ENCODE data around the gene STX8. TPM values are rescaled to one million over a fixed set of nuclear protein-coding genes. Genes with fewer than 3 reads are reported as not detected.

Gene STX8
- total RNA-seq, 1 experiment from 2014 or later, result 109 TPM

- no peaks in the 10 kb centered on the region for H3K9me3 ChIP-seq (replicated peaks)
- no peak overlapping the region for H3K4me3 ChIP-seq
- peaks cover 28% of the 10 kb centered on the region for H3K4me1 ChIP-seq (replicated peaks)
- H3K27ac ChIP-seq, result no peak overlapping the region
- DNase-seq (ENCODE audit: low read depth in 1 of 2, low spot score in 2 of 2), result no peak
- no peaks in the 10 kb centered on the region for H3K36me3 ChIP-seq
- H3K27me3 ChIP-seq (replicated peaks), result no peaks in the 10 kb centered on the region
These were observed 288.3 kb downstream of the STX8 start for GRCh38 chr17:9287306-9287705.

GRCh38 chr17:9286434-9286833, 289.2 kb downstream of the STX8 start:
- H3K4me3 ChIP-seq, result peak overlapping the region; percentile 9; the same call in 1 of the 2 replicates
- DNase-seq (ENCODE audit: low read depth in 1 of 2, low spot score in 2 of 2), result peak in 1 of 2 experiments; percentile 4
- no peak overlapping the region for H3K27ac ChIP-seq

GRCh38 chr17:9285602-9286427, 289.8 kb downstream of the STX8 start:
- DNase-seq (ENCODE audit: low read depth in 1 of 2, low spot score in 2 of 2), result peak in 1 of 2 experiments; percentile 33
- no peak overlapping the region for H3K27ac ChIP-seq
- peaks cover 28% of the 10 kb centered on the region for H3K4me1 ChIP-seq (replicated peaks)
- H3K27me3 ChIP-seq (replicated peaks), result no peaks in the 10 kb centered on the region
- H3K4me3 ChIP-seq, result peak overlapping the region; percentile 9; the same call in 1 of the 2 replicates
- H3K36me3 ChIP-seq, result no peaks in the 10 kb centered on the region
- no peaks in the 10 kb centered on the region for H3K9me3 ChIP-seq (replicated peaks)

More at GRCh38 chr17:9286434-9286833, 289.2 kb downstream of the STX8 start:
- peaks cover 28% of the 10 kb centered on the region for H3K4me1 ChIP-seq (replicated peaks)
- H3K36me3 ChIP-seq, result no peaks in the 10 kb centered on the region
- H3K9me3 ChIP-seq (replicated peaks), result no peaks in the 10 kb centered on the region
- no peaks in the 10 kb centered on the region for H3K27me3 ChIP-seq (replicated peaks)

GRCh38 chr17:9284884-9285283, 290.7 kb downstream of the STX8 start:
- H3K27ac ChIP-seq, result no peak overlapping the region
- no peaks in the 10 kb centered on the region for H3K9me3 ChIP-seq (replicated peaks)
- no peak overlapping the region for H3K4me3 ChIP-seq
- H3K27me3 ChIP-seq (replicated peaks), result no peaks in the 10 kb centered on the region
- no peak for DNase-seq (ENCODE audit: low read depth in 1 of 2, low spot score in 2 of 2)
- H3K4me1 ChIP-seq (replicated peaks), result peaks cover 28% of the 10 kb centered on the region
- H3K36me3 ChIP-seq, result no peaks in the 10 kb centered on the region

GRCh38 chr17:9283909-9284308, 291.7 kb downstream of the STX8 start:
- Histone ChIP-seq H3K9me3 (replicated peaks) (no peaks in the 10 kb centered on the region), H3K36me3 (no peaks in the 10 kb centered on the region), H3K4me1 (replicated peaks) (peaks cover 28% of the 10 kb centered on the region), H3K27ac (no peak overlapping the region), H3K27me3 (replicated peaks) (no peaks in the 10 kb centered on the region), H3K4me3 (no peak overlapping the region)
- DNase-seq (ENCODE audit: low read depth in 1 of 2, low spot score in 2 of 2), result no peak

- Histone ChIP-seq H3K36me3 (no peaks in the 10 kb centered on the region), H3K27ac (no peak overlapping the region), H3K4me3 (no peak overlapping the region), H3K4me1 (replicated peaks) (peaks cover 8% of the 10 kb centered on the region), H3K9me3 (replicated peaks) (no peaks in the 10 kb centered on the region), H3K27me3 (replicated peaks) (no peaks in the 10 kb centered on the region)
- DNase-seq (ENCODE audit: low read depth in 1 of 2, low spot score in 2 of 2), result no peak
These were observed 295.7 kb downstream of the STX8 start for GRCh38 chr17:9279893-9280292.

- Histone ChIP-seq H3K4me1 (replicated peaks) (no peaks in the 10 kb centered on the region), H3K36me3 (no peaks in the 10 kb centered on the region), H3K27ac (no peak overlapping the region), H3K27me3 (replicated peaks) (no peaks in the 10 kb centered on the region), H3K9me3 (replicated peaks) (no peaks in the 10 kb centered on the region), H3K4me3 (no peak overlapping the region)
- no peak for DNase-seq (ENCODE audit: low read depth in 1 of 2, low spot score in 2 of 2)
These were observed 300.6 kb downstream of the STX8 start for GRCh38 chr17:9274973-9275372.

- H3K4me3 ChIP-seq, result no peak overlapping the region
- no peaks in the 10 kb centered on the region for H3K36me3 ChIP-seq
- no peak for DNase-seq (ENCODE audit: low read depth in 1 of 2, low spot score in 2 of 2)
- H3K4me1 ChIP-seq (replicated peaks), result no peaks in the 10 kb centered on the region
- H3K27ac ChIP-seq, result no peak overlapping the region
- no peaks in the 10 kb centered on the region for H3K9me3 ChIP-seq (replicated peaks)
- no peaks in the 10 kb centered on the region for H3K27me3 ChIP-seq (replicated peaks)
These were observed 301.9 kb downstream of the STX8 start for GRCh38 chr17:9273428-9274391.

GRCh38 chr17:9272501-9273200, 303.0 kb downstream of the STX8 start:
- no peak overlapping the region for H3K4me3 ChIP-seq
- no peak overlapping the region for H3K27ac ChIP-seq
- no peak for DNase-seq (ENCODE audit: low read depth in 1 of 2, low spot score in 2 of 2)

GRCh38 chr17:9271989-9272388, 303.6 kb downstream of the STX8 start:
- Histone ChIP-seq H3K27me3 (replicated peaks) (no peaks in the 10 kb centered on the region), H3K4me3 (no peak overlapping the region), H3K27ac (no peak overlapping the region), H3K4me1 (replicated peaks) (no peaks in the 10 kb centered on the region), H3K9me3 (replicated peaks) (no peaks in the 10 kb centered on the region), H3K36me3 (no peaks in the 10 kb centered on the region)
- DNase-seq (ENCODE audit: low read depth in 1 of 2, low spot score in 2 of 2), result no peak

More at GRCh38 chr17:9272501-9273200, 303.0 kb downstream of the STX8 start:
- no peaks in the 10 kb centered on the region for H3K9me3 ChIP-seq (replicated peaks)
- no peaks in the 10 kb centered on the region for H3K27me3 ChIP-seq (replicated peaks)
- no peaks in the 10 kb centered on the region for H3K36me3 ChIP-seq
- H3K4me1 ChIP-seq (replicated peaks), result no peaks in the 10 kb centered on the region

- no peak for DNase-seq (ENCODE audit: low read depth in 1 of 2, low spot score in 2 of 2)
- H3K27ac ChIP-seq, result no peak overlapping the region
- H3K27me3 ChIP-seq (replicated peaks), result no peaks in the 10 kb centered on the region
- H3K9me3 ChIP-seq (replicated peaks), result no peaks in the 10 kb centered on the region
- no peak overlapping the region for H3K4me3 ChIP-seq
- H3K36me3 ChIP-seq, result no peaks in the 10 kb centered on the region
- H3K4me1 ChIP-seq (replicated peaks), result no peaks in the 10 kb centered on the region
These were observed 304.7 kb downstream of the STX8 start for GRCh38 chr17:9270921-9271320.

GRCh38 chr17:9269350-9270035, 306.1 kb downstream of the STX8 start:
- Histone ChIP-seq H3K4me3 (no peak overlapping the region), H3K27ac (no peak overlapping the region), H3K27me3 (replicated peaks) (no peaks in the 10 kb centered on the region), H3K4me1 (replicated peaks) (no peaks in the 10 kb centered on the region), H3K9me3 (replicated peaks) (no peaks in the 10 kb centered on the region), H3K36me3 (no peaks in the 10 kb centered on the region)
- DNase-seq (ENCODE audit: low read depth in 1 of 2, low spot score in 2 of 2), result no peak

GRCh38 chr17:9268546-9268945, 307.1 kb downstream of the STX8 start:
- H3K27ac ChIP-seq, result no peak overlapping the region

More at GRCh38 chr17:9268546-9268945, 307.1 kb downstream of the STX8 start:
- Histone ChIP-seq H3K4me1 (replicated peaks) (no peaks in the 10 kb centered on the region), H3K27me3 (replicated peaks) (no peaks in the 10 kb centered on the region), H3K4me3 (no peak overlapping the region), H3K36me3 (no peaks in the 10 kb centered on the region), H3K9me3 (replicated peaks) (no peaks in the 10 kb centered on the region)
- no peak for DNase-seq (ENCODE audit: low read depth in 1 of 2, low spot score in 2 of 2)
